Activated T-cell treated with anti-CD3 and anti-CD28 coated beads, Interleukin-2, amount 50 U/mL, for 4 hours (primary cell): ENCODE data around the gene ADAMTS10. TPM values are rescaled to one million over a fixed set of nuclear protein-coding genes. Genes with fewer than 3 reads are reported as not detected.
A peak's percentile ranks its signal among the peaks of the same experiment; 100 is the strongest.

Experiments used
- ATAC-seq, 2 donors: fragments of 200-7000 bp; cut with Tn5 transposase; one replicate each; pipeline ENCODE4 v1.10.0; 2021
- DNase-seq: peaks from one replicate; pipeline ENCODE4 v3.0.0-alpha.2; 2020
- H3K27me3 Mint-ChIP-seq: one replicate; pipeline ENCODE4 v1.8.0; 2021; ENCODE audit warnings: low read depth, mixed read lengths
- H3K36me3 Mint-ChIP-seq: one replicate; pipeline ENCODE4 v1.8.0; 2022; ENCODE audit warnings: mixed read lengths; ENCODE audit not compliant: insufficient read depth
- H3K4me1 Mint-ChIP-seq: one replicate; pipeline ENCODE4 v1.8.0; 2021; ENCODE audit warnings: low read depth, mixed read lengths
- H3K4me3 Mint-ChIP-seq: one replicate; pipeline ENCODE4 v1.8.0; 2021; ENCODE audit warnings: mild to moderate bottlenecking, moderate library complexity, mixed read lengths
- H3K9me3 Mint-ChIP-seq: one replicate; pipeline ENCODE4 v1.8.0; 2021; ENCODE audit warnings: mixed read lengths
- total RNA-seq, 3 donors: library from RNA; stranded (reverse); gene quantifications; one replicate each; pipeline ENCODE4 v1.2.1, GENCODE V29; 2021

ADAMTS10 gene
- total RNA-seq, 3 donors from 2014 or later, result 1.1 to 3.1 (median 1.5) TPM

DNA sequence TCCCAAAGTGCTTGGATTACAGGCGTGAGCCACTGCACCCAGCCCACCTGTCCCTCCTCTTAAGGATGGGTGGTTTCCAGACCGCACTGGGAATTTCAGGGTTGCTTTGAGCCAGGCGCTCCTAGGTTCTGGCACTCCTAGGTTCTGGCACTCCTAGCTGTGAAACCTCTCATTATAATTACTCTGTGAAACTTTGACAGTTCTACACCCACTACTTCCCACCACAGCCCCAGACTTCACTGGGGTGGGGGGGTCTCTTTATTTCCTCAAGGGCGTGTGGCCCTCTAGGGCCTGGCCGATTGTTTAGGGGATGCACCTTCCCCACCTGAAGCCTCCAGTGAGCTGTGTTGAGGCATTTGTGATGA lies 2.3 kb upstream of the ADAMTS10 start:
- Mint-ChIP-seq H3K4me3 (peak overlapping the region; percentile 33), H3K9me3 (no peaks in the 10 kb centered on the region), H3K36me3 (no peaks in the 10 kb centered on the region), H3K27me3 (no peaks in the 10 kb centered on the region), H3K4me1 (peaks cover 33% of the 10 kb centered on the region)
- no peak for ATAC-seq
- DNase-seq, result no peak

DNA sequence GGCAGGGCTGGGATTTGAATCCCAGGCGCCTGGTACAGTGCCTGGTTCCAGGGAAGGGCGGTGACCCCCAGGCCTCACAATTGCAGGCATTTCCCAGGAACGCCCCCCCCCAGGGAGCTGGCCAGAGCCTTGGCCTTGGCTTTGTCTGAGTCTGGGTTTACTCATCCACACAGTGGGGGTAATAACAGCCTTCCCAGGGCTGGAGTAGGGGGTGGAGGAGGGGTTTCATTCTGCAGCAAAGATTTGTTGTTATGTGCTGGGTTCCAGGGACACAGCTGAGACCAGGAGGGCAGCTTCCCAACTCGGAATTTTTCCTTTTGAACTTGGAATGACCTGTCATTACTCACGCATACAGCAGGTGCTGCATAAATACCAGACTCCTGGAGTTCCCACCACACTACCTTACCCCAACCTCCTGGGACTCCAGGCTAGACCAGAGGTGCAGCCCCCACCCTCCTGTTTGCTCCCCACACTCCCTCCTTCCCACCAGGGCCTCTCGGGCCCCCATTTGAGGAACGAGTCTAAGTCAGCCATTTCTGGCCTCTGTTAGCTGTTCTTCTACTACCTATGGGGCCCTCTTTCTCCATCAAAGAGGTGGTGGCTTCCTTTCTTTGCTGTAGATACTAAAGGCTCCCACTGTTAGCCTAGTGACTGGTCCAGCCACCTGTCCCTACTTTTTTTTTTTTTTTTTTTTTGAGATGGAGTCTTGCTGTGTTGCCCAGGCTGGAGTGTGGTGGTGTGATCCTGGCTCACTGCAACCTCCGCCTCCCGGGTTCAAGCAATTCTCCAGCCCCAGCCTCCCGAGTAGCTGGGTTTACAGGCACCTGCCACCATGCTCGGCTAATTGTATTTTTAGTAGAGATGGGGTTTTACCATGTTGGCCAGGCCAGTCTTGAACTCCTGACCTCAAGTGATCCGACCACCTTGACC lies 1.6 kb upstream of the ADAMTS10 start:
- Mint-ChIP-seq H3K4me1 (peaks cover 33% of the 10 kb centered on the region), H3K36me3 (no peaks in the 10 kb centered on the region), H3K4me3 (peak overlapping the region; percentile 46), H3K27me3 (no peaks in the 10 kb centered on the region), H3K9me3 (no peaks in the 10 kb centered on the region)
- DNase-seq (no peak), ATAC-seq (no peak)

DNA sequence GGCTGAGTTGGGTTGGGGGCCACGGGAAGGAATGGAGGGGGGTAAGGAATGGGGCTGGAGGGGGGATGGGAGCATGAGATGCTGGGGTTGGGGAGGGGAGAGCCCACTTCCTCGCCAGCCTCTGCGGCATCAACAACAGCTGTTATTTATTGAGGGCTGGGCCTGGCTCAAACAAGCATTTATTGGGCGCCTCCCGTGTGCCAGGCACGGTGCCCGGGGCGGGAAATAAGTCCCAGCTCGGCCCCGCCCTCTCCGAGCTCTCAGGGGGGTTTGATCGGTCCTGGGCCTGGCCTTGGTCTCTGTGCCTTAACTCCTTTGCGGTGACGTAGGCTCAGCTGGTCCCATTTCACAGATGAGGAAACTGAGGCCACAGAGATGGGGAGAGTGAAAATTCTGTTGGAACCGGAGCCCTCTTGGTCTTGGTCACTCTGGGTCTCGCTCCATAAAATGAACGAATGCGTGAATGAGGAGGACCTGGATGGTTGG lies 919 bp upstream of the ADAMTS10 start:
- Mint-ChIP-seq H3K4me1 (peaks cover 33% of the 10 kb centered on the region), H3K9me3 (no peaks in the 10 kb centered on the region), H3K4me3 (peak overlapping the region; percentile 64), H3K36me3 (peaks cover 3% of the 10 kb centered on the region), H3K27me3 (no peaks in the 10 kb centered on the region)
- DNase-seq, result no peak
- no peak for ATAC-seq

DNA sequence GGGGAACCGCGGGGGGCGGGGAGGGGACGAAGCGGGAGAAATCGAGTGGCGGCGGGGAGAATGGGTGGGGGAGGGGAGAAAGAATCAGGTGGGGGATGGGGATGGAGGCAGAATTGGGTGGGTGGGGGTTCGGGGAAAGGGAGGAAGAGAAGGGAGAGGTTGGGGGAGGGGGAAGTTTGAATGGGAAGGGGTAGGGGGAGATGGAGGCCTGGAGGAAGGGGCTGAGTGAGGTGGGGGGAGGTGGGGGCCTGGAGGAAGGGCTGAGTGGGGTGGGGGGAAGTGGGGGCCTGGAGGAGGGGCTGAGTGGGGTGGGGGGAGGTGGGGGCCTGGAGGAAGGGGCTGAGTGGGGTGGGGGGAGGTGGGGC lies 403 bp upstream of the ADAMTS10 start:
- Mint-ChIP-seq H3K4me1 (peaks cover 33% of the 10 kb centered on the region), H3K27me3 (no peaks in the 10 kb centered on the region), H3K36me3 (peaks cover 3% of the 10 kb centered on the region), H3K4me3 (no peak overlapping the region), H3K9me3 (no peaks in the 10 kb centered on the region)
- DNase-seq (no peak), ATAC-seq (no peak)

DNA sequence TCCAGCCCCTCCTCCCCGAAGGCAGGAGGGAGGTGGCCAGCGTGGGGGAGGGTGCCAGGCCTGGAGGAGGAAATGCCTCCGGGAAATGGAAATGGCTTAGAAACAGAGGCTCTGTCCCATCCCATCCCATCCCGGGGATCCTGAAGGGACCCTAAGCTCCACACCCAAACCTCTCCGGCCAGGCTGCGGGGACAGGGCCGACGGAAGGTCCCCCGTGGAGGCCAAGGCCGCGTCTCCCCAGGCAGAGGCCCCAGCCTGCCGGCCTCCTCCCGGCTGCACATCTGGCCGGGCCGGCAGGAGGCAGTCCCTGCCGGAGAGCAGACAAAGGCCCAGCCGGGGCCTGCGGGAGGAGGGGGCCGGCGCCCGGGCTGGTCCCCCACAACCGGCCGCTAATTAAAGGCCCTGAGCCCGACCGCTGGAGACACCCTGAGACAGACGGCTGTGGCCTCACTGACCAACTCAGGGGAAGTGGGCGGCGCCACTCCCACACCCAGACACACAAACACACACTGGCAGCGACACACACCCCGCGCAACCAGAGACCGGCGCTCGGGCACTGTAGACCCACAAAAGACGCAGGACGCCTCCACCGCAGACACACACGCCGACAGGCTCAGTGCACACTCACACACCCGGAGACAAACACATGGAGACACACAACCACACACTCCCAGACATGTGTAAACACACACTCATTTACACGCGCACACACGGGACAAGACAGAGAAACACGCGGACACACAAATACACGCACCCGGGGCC lies 1.1 kb downstream of the ADAMTS10 start:
- ATAC-seq (peak in 1 of 2 donors; percentile 30), DNase-seq (no peak)
- Mint-ChIP-seq H3K9me3 (no peaks in the 10 kb centered on the region), H3K4me1 (peaks cover 26% of the 10 kb centered on the region), H3K4me3 (peak overlapping the region; percentile 80), H3K27me3 (no peaks in the 10 kb centered on the region), H3K36me3 (peaks cover 3% of the 10 kb centered on the region)

DNA sequence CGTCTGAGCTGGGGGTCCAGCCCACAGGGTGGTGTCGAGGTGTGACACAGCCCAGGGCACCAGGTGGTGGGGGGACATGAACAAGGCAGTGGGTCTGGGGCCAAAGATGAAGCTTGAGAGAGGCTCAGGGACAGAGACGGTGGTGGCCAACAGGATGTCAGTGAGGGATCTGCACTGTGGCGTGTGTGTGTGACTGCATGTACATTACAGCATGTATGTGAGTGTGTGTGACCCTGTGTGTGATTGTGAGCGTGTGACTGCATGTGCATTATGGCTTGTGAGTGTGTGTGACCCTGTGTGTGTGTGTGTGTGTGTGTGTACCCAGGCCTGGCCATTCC lies 1.6 kb downstream of the ADAMTS10 start:
- peaks cover 3% of the 10 kb centered on the region for H3K36me3 Mint-ChIP-seq
- peak overlapping the region; percentile 65 for H3K4me3 Mint-ChIP-seq
- ATAC-seq, result no peak
- peaks cover 26% of the 10 kb centered on the region for H3K4me1 Mint-ChIP-seq
- no peaks in the 10 kb centered on the region for H3K27me3 Mint-ChIP-seq
- DNase-seq, result no peak
- no peaks in the 10 kb centered on the region for H3K9me3 Mint-ChIP-seq

DNA sequence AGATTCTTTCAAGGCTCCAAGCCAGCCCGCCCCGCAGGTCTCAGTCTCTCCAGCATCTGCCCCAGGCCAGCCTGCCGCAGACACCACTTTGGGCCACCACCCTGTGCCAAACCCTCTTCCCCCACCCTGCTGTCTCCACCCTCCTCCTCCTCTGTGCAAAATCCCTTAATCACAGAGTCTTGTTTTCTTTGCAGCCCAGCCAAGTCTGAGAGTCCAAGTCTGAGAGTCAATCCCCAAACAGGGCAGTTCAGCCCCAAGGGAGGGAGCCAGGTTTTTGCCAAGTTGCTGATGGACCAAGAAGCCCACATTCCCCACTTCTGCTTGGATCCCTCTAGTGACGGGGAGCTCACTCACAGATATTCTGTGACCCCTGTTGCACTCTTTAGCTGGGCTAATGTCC lies 3.1 kb downstream of the ADAMTS10 start:
- H3K9me3 Mint-ChIP-seq, result no peaks in the 10 kb centered on the region
- ATAC-seq, result no peak
- peaks cover 3% of the 10 kb centered on the region for H3K36me3 Mint-ChIP-seq
- no peaks in the 10 kb centered on the region for H3K27me3 Mint-ChIP-seq
- DNase-seq, result no peak
- peaks cover 22% of the 10 kb centered on the region for H3K4me1 Mint-ChIP-seq
- no peak overlapping the region for H3K4me3 Mint-ChIP-seq

DNA sequence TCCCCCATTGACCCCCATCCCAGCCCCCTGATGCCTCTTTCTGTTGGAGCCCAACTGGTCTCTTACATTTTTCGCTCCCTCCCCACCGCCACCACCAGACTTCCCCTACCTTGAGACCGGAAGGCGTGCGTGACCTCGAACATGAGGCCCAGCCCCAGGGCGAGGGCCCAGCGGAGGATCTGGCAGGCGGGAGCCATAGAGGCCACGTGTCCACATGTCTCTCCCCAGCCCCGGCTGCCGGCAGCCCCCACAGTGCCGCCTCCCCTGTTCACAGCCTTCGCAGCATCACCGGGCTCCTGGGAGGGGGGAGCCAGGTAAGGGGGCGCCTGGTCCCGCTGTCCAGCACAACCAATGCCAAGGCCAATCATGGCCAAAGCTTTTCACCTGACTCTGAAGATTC lies 5.0 kb downstream of the ADAMTS10 start:
- no peak overlapping the region for H3K4me3 Mint-ChIP-seq
- peaks cover 13% of the 10 kb centered on the region for H3K4me1 Mint-ChIP-seq
- peaks cover 11% of the 10 kb centered on the region for H3K36me3 Mint-ChIP-seq
- no peak for ATAC-seq
- DNase-seq, result no peak
- no peaks in the 10 kb centered on the region for H3K27me3 Mint-ChIP-seq
- no peaks in the 10 kb centered on the region for H3K9me3 Mint-ChIP-seq

DNA sequence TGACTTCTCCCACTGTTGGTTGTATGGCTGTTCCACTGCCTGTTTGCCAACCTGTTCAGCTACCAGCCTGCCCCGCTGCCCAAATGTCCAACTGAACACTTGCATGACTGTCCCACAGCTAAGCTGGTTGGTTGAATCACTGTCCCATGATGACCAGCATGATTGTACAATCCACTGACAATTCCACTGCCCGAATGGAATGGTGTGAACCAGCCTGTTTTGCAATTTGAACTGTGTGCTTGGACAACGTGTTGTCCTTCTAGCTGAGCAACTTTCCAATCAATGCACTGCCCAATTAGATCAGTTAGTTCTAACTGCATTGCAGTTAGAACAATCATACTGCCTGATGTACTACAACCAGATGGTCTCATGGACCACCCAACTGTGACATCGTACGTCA lies 8.7 kb downstream of the ADAMTS10 start:
- H3K36me3 Mint-ChIP-seq, result peaks cover 17% of the 10 kb centered on the region
- ATAC-seq, result no peak

DNA sequence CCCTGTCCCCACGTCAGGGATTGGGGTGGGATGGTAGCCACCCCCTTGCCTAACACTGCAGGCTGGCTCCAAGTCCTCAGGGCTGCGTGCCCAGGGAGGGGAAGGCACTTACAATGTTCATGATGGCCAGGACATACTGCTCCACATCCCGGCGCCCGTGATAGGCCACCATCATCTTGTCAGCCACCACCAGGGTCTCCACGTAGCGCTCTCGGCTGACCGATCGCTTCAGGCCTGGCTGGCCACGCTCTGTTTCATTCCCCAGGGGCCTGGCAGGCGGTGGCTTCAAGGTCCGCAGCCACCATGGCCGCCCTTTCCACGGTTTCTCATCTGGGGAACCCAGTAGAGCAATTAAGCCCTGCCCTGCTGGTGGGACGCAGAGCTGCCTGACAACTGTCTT lies 9.7 kb downstream of the ADAMTS10 start:
- H3K4me3 Mint-ChIP-seq, result no peak overlapping the region
- DNase-seq, result no peak
- H3K27me3 Mint-ChIP-seq, result no peaks in the 10 kb centered on the region
- no peaks in the 10 kb centered on the region for H3K9me3 Mint-ChIP-seq
- no peak for ATAC-seq
- no peaks in the 10 kb centered on the region for H3K4me1 Mint-ChIP-seq
- peaks cover 14% of the 10 kb centered on the region for H3K36me3 Mint-ChIP-seq

More for the DNA sequence above, 8.7 kb downstream of the ADAMTS10 start:
- H3K27me3 Mint-ChIP-seq, result no peaks in the 10 kb centered on the region
- no peak overlapping the region for H3K4me3 Mint-ChIP-seq
- H3K9me3 Mint-ChIP-seq, result no peaks in the 10 kb centered on the region
- no peak for DNase-seq
- no peaks in the 10 kb centered on the region for H3K4me1 Mint-ChIP-seq

DNA sequence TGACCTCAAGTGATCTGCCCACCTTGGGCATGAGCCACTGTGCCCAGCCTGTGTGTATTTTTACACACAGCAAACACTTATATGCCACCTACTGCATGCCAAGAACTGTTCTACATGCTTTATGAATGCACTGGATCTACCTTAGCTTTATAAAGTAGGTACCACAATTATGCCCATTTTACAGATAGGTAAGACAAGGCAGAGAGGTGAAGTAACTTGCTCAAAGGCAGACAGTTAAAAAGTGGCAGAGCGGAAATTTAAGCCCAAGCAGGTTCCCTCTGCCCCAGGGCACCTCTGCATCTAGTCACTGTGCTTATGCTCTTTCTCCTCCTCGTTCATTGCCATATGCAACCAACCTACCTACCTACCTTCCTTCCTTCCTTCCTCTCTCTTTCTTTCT lies 10.5 kb downstream of the ADAMTS10 start:
- no peaks in the 10 kb centered on the region for H3K9me3 Mint-ChIP-seq
- ATAC-seq (no peak), DNase-seq (no peak)
- peaks cover 14% of the 10 kb centered on the region for H3K36me3 Mint-ChIP-seq
- H3K4me3 Mint-ChIP-seq, result no peak overlapping the region
- no peaks in the 10 kb centered on the region for H3K27me3 Mint-ChIP-seq
- H3K4me1 Mint-ChIP-seq, result no peaks in the 10 kb centered on the region

DNA sequence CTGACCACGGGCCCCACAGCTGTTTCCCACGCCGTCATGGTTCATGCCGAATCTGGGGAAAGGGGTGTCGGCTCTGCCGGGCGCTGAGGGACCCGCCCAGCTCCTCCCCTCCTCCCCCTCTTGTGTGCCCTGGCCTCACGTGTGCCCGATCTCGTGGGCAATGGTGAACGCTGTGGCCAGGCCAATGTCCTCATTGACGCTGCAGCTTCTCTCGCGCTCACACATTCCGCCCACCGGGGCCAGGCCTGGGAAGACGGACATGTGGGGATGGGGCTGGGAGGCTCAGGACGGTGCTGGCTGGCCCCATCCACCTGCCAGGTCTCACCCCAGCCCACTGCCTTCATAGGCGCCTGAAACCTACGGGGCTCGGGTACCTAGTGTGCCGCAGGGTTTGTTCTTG lies 14.3 kb downstream of the ADAMTS10 start:
- H3K36me3 Mint-ChIP-seq, result peaks cover 8% of the 10 kb centered on the region
- H3K4me1 Mint-ChIP-seq, result peaks cover 18% of the 10 kb centered on the region
- DNase-seq (no peak), ATAC-seq (no peak)
- H3K4me3 Mint-ChIP-seq, result no peak overlapping the region
- H3K27me3 Mint-ChIP-seq, result no peaks in the 10 kb centered on the region
- H3K9me3 Mint-ChIP-seq, result no peaks in the 10 kb centered on the region

DNA sequence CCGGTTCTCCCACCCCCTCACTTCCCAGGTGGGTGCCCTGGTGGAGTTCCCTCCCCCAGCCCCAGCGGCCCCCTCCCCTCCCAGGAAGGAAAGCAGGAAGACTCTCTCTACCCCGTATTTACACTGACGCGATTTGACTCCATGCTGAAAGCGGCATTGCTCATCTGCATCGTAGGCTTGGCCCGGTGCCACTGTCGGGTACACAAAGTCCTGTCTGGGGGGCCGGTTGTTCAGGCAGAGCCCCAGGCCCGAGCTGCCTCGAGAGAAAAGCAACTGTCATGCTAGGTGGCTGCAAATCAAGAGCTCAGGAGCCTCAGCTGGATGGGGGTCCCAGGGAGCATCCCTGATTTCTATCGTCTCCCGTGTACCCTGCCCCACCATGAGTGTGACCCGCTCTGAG lies 14.9 kb downstream of the ADAMTS10 start:
- H3K36me3 Mint-ChIP-seq, result peaks cover 7% of the 10 kb centered on the region
- DNase-seq (no peak), ATAC-seq (no peak)
- peaks cover 18% of the 10 kb centered on the region for H3K4me1 Mint-ChIP-seq
- no peaks in the 10 kb centered on the region for H3K9me3 Mint-ChIP-seq
- no peak overlapping the region for H3K4me3 Mint-ChIP-seq
- H3K27me3 Mint-ChIP-seq, result no peaks in the 10 kb centered on the region

DNA sequence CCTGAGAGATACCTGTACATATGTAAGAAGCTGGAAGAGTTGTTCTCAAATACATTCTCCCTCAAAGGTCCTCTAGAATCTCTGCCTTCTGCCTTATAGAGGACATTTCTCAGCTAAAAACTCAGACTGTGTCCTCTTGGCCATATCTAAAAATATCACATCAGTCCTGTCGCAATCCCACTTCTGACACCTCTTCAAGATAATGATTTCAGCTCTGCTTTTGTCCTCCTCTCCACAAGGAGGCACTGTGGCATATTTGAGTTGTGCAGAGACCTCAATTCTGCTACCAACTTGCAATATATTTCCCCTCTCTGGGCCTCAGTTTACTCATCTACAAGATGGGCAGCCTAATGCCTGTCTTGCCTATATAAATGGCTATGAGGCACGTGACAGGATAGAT lies 16.6 kb downstream of the ADAMTS10 start:
- Mint-ChIP-seq H3K4me3 (no peak overlapping the region), H3K27me3 (no peaks in the 10 kb centered on the region), H3K9me3 (no peaks in the 10 kb centered on the region), H3K4me1 (peaks cover 18% of the 10 kb centered on the region), H3K36me3 (peaks cover 5% of the 10 kb centered on the region)
- ATAC-seq (no peak), DNase-seq (no peak)
